Measurements from ENCODE around the gene FAM83F.

FAM83F gene

DNA sequence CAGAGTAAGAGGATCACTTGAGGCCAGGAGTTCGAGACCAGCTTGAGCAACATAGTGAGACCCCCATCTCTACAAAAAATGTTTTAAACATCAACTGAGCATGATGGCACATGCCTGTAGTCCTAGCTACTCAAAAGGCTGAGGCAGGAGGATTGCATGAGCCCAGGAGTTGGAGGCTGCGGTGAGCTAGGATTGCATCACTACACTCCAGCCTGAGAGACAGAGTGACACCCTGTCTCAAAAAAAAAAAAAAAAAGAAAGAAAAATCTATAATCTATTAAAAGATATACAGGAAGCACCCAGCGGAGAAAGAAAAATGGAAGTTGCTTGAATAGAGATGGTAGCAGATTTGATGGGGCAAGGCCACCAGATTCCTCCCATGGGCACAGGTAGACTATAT is 61.8 kb downstream of the FAM83F start:
- no peak for DNase-seq (ENCODE audit: low read depth in 2 of 2)

DNA sequence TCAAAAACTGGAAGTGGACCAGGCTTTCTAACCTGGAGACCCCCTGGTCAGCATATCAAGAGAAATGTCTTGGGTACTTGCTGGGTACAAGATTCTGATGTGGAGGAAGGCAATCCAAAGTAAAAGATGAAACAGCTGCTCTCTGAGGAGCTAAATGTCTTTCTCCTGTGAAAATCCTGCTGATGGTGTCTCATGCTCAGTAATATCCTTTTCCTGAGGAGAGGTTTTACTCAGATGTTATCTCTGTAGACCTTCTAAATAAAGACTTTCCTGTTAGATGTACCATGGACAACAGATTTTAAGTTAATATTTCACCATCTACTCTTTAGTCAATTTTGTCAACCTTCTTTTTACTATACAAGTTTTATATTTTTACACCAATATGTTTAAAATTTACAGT is 62.9 kb downstream of the FAM83F start:
- no peak for DNase-seq (ENCODE audit: low read depth in 2 of 2)

- no peak for DNase-seq (ENCODE audit: low read depth in 2 of 2)
These were observed 63.5 kb downstream of the FAM83F start for GRCh38 chr22:40058265-40058664.

- no peak for DNase-seq (ENCODE audit: low read depth in 2 of 2)
These were observed 71.2 kb downstream of the FAM83F start for GRCh38 chr22:40065981-40066380.

DNA sequence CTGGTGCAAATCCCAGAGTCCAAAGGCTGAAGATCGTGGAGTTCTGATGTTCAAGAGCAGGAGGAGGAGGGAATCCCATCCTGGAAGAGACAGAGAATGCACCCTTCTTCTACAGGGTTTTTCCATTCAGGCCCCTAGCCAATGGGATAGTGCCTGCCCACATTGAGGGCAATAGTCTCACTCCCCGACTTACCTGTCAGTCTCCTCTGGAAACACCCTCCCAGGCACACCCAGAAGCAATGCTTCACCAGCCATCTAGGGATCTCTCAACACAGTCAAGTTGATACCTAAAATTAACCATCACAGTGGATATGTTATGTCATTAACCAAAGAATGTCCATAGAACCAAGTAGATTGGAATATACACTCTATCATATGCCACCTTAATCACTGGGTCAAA is 72.9 kb downstream of the FAM83F start:
- DNase-seq (ENCODE audit: low read depth in 2 of 2), result no peak

DNA sequence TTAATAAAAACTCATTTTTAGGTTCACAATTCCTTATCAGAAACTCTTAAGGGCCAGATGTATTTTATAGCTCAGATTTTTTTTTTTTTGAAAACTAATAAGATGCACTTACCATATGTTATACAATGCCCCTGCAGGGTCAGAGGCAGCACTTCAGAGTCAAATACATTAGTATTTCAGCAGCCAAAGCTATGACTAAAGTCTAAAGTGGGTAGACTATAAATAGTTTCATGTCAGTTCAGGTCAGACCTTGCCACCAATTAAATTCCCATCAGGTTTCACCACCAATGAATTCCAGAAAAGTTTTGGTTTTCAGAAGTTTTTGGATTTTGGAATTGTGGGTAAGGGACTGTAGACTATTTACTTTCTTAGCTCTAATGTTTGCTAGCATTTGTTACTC is 75.9 kb downstream of the FAM83F start:
- DNase-seq (ENCODE audit: low read depth in 2 of 2), result peak; percentile 1 to 8

DNA sequence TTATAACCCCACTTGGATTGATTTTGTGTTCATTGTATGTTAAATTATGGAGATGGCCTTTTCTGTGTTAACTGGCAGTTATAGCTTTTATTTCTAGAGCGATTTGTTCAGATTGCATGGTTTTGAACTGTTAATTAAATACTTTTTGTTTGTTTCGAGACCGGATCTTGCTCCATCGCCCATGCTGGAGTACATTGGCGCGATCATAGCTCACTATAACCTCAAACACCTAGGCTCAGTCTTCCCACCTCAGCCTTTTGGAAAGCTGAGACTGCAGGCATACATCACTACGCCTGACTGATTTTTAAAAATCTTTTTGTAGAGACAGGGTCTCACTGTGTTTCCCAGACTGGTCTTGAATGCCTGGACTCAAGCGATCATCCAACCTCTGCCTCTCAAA is 77.0 kb downstream of the FAM83F start:
- no peak for DNase-seq (ENCODE audit: low read depth in 2 of 2)

GRCh38 chr22:40076702-40077645 is 82.2 kb downstream of the FAM83F start:
- DNase-seq (ENCODE audit: low read depth in 2 of 2), result no peak

DNA sequence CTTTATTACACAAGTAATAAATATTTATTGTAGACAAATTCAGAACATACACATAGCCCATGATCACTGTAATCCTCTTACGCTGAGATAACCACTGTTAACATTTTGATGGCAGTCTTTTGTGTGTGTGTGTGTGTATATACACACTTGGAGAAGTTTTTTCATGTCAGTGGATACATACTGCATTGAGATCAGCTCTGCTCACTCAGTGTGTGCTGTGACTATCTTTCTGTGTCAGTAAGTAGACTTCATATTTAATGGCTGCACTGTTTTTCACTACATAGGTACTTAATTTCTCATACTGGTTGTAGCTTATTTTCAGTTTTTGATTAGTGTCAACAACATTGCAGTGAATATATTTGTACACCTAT is 82.9 kb downstream of the FAM83F start:
- no peak for DNase-seq (ENCODE audit: low read depth in 2 of 2)

DNA sequence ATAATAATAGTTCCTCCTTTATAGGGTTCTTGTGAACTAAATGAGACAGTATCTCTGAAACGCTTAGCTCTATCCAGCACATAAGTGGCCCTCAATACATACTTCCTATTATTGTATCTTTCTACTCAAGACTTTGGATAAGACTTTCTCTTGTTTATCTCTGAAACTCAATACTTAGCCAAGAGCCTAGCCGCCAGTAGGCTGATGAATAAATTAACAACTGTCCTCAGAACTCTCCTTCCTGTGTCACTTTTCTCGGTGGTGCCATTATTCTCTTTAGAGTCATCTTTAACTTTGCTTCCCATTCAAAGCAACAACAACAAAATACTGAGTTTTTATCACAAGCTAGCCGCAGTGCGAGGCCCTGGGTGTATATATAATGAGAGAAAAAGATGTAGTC is 86.9 kb downstream of the FAM83F start:
- DNase-seq (ENCODE audit: low read depth in 2 of 2), result no peak

DNA sequence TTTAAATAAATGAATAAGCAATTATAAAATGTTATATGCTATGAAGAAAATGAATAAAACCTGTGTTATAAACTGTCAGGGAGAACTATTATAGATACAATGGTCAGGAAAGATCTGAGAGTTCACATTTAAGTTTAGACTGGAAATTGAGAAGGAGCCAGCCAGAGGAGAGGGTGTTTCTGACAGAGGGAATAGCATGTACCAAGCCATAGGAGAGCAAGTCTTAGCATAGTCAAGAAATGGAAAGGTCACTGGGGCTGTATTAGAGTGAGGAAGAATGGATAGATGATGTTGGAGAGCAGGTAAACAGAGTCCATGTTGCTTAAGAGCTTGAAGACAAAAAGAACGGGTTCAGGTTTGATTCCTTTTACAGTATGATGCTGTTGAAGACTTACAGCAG is 87.4 kb downstream of the FAM83F start:
- DNase-seq (ENCODE audit: low read depth in 2 of 2), result no peak

GRCh38 chr22:40083794-40084193 is 89.0 kb downstream of the FAM83F start:
- no peak for DNase-seq (ENCODE audit: low read depth in 2 of 2)

DNA sequence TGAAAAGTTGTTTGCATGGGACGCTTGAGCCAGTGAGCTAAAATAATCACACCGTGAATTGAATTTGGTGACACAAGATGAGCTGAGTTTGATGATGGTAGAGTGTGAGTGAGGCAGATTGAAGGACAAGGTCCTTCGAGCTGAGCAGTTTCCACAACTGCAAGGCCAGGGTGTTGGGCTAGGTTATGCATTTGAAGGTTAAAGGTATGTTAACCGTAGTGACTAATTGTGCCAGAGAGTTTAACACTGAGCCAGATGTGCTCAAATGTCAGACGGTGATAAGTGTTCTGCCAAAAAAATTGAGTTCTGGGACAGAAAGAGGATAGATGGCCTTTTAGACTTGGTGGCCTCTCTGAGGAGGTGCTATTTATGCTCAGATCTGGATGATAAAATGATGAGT is 89.5 kb downstream of the FAM83F start:
- DNase-seq (ENCODE audit: low read depth in 2 of 2), result no peak

GRCh38 chr22:40088818-40089217 is 94.1 kb downstream of the FAM83F start:
- DNase-seq (ENCODE audit: low read depth in 2 of 2), result no peak

All from fibroblast of skin of left biceps (primary cell).